Measurements from ENCODE around the gene SELENOK. TPM values are rescaled to one million over a fixed set of nuclear protein-coding genes. Genes with fewer than 3 reads are reported as not detected.

Gene SELENOK
- polyA plus RNA-seq, 1 donor, result 41.8 TPM

- DNase-seq (ENCODE audit: low read depth), result no peak
These were observed 8.7 kb downstream of the SELENOK start for GRCh38 chr3:53883008-53883407.

- no peak for DNase-seq (ENCODE audit: low read depth)
These were observed 9.7 kb downstream of the SELENOK start, which contains the start of gene ACTR8 for GRCh38 chr3:53881691-53882593. Gene ACTR8 (minus strand): TSS chr3:53882152. CDS start chr3:53882101, 51 bp downstream.

GRCh38 chr3:53880396-53881345 lies 11.0 kb downstream of the SELENOK start:
- DNase-seq (ENCODE audit: low read depth), result no peak

- no peak for DNase-seq (ENCODE audit: low read depth)
These were observed 25.7 kb downstream of the SELENOK start for GRCh38 chr3:53865732-53866499.

- DNase-seq (ENCODE audit: low read depth), result no peak
These were observed 28.5 kb downstream of the SELENOK start for GRCh38 chr3:53863145-53863544.

- no peak for DNase-seq (ENCODE audit: low read depth)
These were observed 29.4 kb downstream of the SELENOK start for GRCh38 chr3:53862241-53862640.

GRCh38 chr3:53860196-53860595 lies 31.5 kb downstream of the SELENOK start:
- no peak for DNase-seq (ENCODE audit: low read depth)

GRCh38 chr3:53859178-53859577 lies 32.5 kb downstream of the SELENOK start:
- no peak for DNase-seq (ENCODE audit: low read depth)

GRCh38 chr3:53858096-53858741 lies 33.4 kb downstream of the SELENOK start:
- DNase-seq (ENCODE audit: low read depth), result no peak

GRCh38 chr3:53856964-53857363 lies 34.7 kb downstream of the SELENOK start:
- no peak for DNase-seq (ENCODE audit: low read depth)

- no peak for DNase-seq (ENCODE audit: low read depth)
These were observed 40.8 kb downstream of the SELENOK start for GRCh38 chr3:53850895-53851294.

GRCh38 chr3:53849916-53850315 lies 41.7 kb downstream of the SELENOK start:
- no peak for DNase-seq (ENCODE audit: low read depth)

GRCh38 chr3:53846851-53847155 lies 44.9 kb downstream of the SELENOK start:
- no peak for DNase-seq (ENCODE audit: low read depth)

GRCh38 chr3:53846134-53846850 lies 45.4 kb downstream of the SELENOK start, which contains the start of the genes CHDH and IL17RB:
Gene CHDH (minus strand): TSS chr3:53846419. CDS start chr3:53824008, 22,411 bp downstream.
Gene IL17RB (plus strand): TSS chr3:53846568. CDS start chr3:53846589, 21 bp downstream.
- no peak for DNase-seq (ENCODE audit: low read depth)

GRCh38 chr3:53845881-53846133 lies 45.9 kb downstream of the SELENOK start:
- DNase-seq (ENCODE audit: low read depth), result no peak

GRCh38 chr3:53845103-53845880 lies 46.4 kb downstream of the SELENOK start:
- no peak for DNase-seq (ENCODE audit: low read depth)

GRCh38 chr3:53844262-53845102 lies 47.2 kb downstream of the SELENOK start:
- DNase-seq (ENCODE audit: low read depth), result no peak

GRCh38 chr3:53843195-53844177 lies 48.2 kb downstream of the SELENOK start:
- no peak for DNase-seq (ENCODE audit: low read depth)
